HepG2 (cell line): ENCODE results near the gene SAMD13.

Source experiments
- CEBPG ChIP-seq: IDR thresholded peaks from 2 replicates; pipeline ENCODE4 v1.6.1; 2016
- CTCF ChIP-seq: sonication (generic); formaldehyde crosslinking; IDR thresholded peaks from 2 replicates; pipeline ENCODE4 v1.5.0; 2020; ENCODE audit warnings: mild to moderate bottlenecking, missing genetic modification reagents, moderate library complexity
- NAIF1 ChIP-seq: sonication (generic); formaldehyde crosslinking; IDR thresholded peaks from 2 replicates; pipeline ENCODE4 v1.5.0; 2020; ENCODE audit warnings: mild to moderate bottlenecking, missing genetic modification reagents, borderline replicate concordance
- TCF7L2 ChIP-seq: IDR thresholded peaks from 2 replicates; pipeline ENCODE4 v1.6.1; 2011; ENCODE audit warnings: mild to moderate bottlenecking, low read depth, low read length, moderate library complexity
- ZNF225 ChIP-seq: sonication (generic); formaldehyde crosslinking; IDR thresholded peaks from 2 replicates; pipeline ENCODE4 v1.4.0; 2020; ENCODE audit warnings: mild to moderate bottlenecking, missing genetic modification reagents
- ZNF580 ChIP-seq: IDR thresholded peaks from 2 replicates; pipeline ENCODE4 v1.6.1; 2016; ENCODE audit warnings: low read depth, borderline replicate concordance
- ZNF660 ChIP-seq: sonication (generic); formaldehyde crosslinking; IDR thresholded peaks from 2 replicates; pipeline ENCODE4 v1.5.1; 2020; ENCODE audit warnings: mild to moderate bottlenecking, low read depth, missing genetic modification reagents, borderline replicate concordance

- TF ChIP-seq TCF7L2 (no peak), ZNF225 (CRISPR knock-in tag) (no peak), ZNF580 (CRISPR knock-in tag) (no peak), NAIF1 (CRISPR knock-in tag) (no peak), CEBPG (CRISPR knock-in tag) (no peak), ZNF660 (no peak), CTCF (no peak)
These were observed 83.8 kb downstream of the SAMD13 start for GRCh38 chr1:84385347-84385746.
